Erythroblast (primary cell): ENCODE measurements around the gene CCRL2.

Experiments used
- GATA1 ChIP-seq: IDR thresholded peaks from 2 replicates; pipeline ENCODE4 v1.6.1; 2011; ENCODE audit warnings: low read depth, mild to moderate bottlenecking, control low read depth, low read length, moderate library complexity
- POLR2A ChIP-seq: IDR thresholded peaks from 2 replicates; pipeline ENCODE4 v1.6.1; 2011; ENCODE audit warnings: mild to moderate bottlenecking, low read length

DNA sequence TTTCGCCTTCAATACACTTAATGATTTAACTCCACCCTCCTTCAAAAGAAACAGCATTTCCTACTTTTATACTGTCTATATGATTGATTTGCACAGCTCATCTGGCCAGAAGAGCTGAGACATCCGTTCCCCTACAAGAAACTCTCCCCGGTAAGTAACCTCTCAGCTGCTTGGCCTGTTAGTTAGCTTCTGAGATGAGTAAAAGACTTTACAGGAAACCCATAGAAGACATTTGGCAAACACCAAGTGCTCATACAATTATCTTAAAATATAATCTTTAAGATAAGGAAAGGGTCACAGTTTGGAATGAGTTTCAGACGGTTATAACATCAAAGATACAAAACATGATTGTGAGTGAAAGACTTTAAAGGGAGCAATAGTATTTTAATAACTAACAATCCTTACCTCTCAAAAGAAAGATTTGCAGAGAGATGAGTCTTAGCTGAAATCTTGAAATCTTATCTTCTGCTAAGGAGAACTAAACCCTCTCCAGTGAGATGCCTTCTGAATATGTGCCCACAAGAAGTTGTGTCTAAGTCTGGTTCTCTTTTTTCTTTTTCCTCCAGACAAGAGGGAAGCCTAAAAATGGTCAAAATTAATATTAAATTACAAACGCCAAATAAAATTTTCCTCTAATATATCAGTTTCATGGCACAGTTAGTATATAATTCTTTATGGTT is 36.1 kb upstream of the CCRL2 start, which contains the start of gene CCR5:
- TF ChIP-seq POLR2A (no peak), GATA1 (no peak)
